Activated CD4-positive, alpha-beta T cell treated with anti-CD3 and anti-CD28 coated beads for 4 hours (primary cell): ENCODE results near the gene HS6ST3.
"Not testable (repeated sequence)": the region's sequence is repeated elsewhere in the genome, so short reads cannot be mapped to it uniquely, and the experiment has no call there.

Experiments used
- DNase-seq, 2 donors: peaks; one replicate each; pipeline ENCODE4 v3.0.0-alpha.2; 2020

Gene HS6ST3

GRCh38 chr13:96460609-96461008, 370.7 kb downstream of the HS6ST3 start:
- no peak for DNase-seq

- DNase-seq: no peak
Observed at GRCh38 chr13:96473526-96474180, 383.7 kb downstream of the HS6ST3 start.

DNA sequence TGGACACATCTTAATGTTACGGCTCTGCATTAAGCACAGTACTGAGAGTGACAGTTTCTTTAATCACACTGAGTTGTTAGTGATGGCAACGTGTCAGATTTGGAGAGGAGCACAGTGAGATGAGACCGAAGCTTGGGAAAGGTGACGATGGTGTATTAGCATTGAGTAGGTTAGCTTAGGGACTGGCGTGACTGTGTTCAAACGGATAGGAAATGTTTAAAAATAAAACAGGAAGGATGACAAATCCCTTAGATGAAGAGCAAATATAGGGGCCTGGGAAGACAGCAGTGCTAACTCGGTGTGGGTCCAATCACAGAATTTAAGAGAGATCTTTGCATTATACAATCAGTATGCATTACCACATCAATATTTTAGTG, 384.3 kb downstream of the HS6ST3 start:
- no peak for DNase-seq

DNA sequence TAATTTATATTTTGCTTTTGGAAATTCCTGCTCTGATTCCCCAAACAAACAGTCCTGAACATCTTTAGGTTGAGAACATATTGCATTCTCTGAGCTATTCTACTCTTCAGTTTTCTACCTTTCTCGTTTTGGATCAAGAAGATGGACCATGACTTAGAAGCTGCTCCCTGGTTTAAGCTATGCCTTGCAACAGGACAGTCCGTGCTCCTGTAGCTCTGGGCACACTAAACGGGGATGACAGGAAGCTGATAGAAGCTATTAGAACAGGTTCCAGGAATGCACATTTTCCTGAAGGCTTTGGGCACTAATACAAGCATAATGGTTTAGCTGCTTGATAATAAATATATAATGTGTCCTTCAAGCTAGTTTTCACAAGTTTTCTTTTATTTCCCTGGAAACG, 385.2 kb downstream of the HS6ST3 start:
- no peak for DNase-seq

DNA sequence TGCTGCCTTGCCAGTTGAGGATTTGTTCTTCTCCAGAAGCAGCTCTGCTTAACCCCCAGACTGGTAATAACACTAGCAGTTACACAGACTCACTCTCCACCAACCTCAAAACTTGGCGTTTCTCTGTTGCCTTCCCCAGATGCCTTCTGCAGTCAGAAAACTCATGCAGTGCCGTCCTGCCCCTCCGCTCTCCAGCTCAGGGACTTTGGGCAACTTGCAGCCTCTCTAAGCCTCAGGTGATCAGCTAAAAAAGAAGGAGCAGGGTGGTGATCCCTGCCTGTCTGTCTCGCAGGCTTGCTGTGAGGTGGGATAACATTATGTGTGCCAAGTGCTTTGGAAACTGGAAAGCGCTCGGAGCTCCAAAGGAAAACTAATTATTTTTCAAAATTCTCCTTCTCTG, 391.6 kb downstream of the HS6ST3 start:
- DNase-seq: no peak

GRCh38 chr13:96490496-96490989, 400.6 kb downstream of the HS6ST3 start:
- no peak for DNase-seq

GRCh38 chr13:96491103-96491502, 401.2 kb downstream of the HS6ST3 start:
- DNase-seq: no peak

DNA sequence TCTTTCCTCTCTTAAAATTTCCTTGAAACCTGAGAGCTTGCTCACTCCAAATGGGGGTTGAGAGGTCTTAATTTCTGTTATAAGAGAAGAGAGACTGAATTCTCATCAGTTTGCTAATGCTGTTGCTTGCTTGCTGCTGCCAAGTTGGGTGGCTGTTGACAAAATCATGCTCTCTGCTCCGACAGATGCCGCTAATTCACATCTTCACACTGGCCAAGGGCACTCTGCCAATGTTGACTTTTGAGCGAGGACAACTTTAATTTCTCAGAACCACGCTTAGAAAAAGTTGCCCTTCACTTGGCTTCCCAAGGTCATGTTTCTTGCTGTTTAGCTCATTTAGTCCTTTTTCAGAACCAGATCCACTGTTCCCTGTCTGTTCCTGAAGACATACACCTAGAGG, 402.9 kb downstream of the HS6ST3 start:
- DNase-seq: no peak

DNA sequence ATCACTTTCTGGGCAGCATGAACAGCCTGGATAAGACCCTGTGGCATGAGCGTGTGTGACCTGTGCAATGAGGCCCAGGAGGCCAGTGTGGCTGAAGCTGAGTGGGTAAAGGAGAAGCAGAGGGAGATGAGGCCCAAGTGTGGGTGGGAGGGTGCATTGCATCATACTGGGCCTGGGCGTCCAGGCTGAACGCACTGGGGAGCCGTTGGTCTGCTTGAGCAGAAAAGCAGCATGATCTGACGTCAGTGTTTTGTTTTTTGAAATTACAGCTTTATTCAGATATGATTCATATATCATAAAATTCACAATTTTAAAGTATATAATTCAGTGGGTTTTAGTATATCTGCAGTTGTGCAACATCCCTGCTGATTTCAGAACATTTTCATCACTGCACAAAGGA, 409.7 kb downstream of the HS6ST3 start:
- DNase-seq: no peak

GRCh38 chr13:96500953-96501352, 411.0 kb downstream of the HS6ST3 start:
- no peak for DNase-seq

GRCh38 chr13:96503481-96503880, 413.6 kb downstream of the HS6ST3 start:
- no peak for DNase-seq

DNA sequence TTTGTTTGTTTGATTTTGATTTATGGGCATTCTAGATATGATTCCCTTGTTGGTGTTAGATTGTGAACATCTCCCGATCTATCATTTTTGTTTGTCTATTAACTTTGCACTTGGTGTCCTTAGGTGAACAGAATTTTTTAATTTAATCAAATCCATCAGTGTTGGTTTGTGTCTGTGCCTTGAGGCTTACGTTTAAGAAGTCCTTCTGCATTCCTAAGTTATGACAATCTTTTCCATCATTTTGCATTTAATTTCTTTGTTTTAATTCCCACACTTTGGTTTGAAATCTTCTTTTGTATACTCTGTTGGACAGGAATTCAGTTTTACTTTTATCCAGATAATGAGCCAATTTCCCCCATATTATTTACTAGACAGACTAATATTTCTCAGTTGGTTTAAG, 421.7 kb downstream of the HS6ST3 start:
- DNase-seq: no peak

DNA sequence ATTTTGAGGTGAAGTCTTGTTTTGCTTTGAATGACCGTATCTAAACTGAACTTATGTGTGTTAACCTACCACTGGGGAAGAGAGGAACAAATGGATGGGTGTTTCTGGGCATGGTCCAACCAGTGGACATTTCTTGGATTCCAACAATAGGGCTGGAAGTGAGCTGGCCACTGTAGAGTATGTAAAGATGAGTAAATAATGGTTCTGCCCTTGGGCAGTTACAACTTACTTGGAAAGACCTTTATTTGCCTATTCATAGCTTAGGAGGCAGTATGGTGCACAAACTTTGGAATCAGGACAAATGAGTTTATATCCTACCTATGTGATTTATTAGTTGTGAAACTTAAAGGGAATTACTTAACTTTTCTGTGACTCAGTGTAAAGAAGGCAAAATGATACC, 429.5 kb downstream of the HS6ST3 start:
- no peak for DNase-seq

DNA sequence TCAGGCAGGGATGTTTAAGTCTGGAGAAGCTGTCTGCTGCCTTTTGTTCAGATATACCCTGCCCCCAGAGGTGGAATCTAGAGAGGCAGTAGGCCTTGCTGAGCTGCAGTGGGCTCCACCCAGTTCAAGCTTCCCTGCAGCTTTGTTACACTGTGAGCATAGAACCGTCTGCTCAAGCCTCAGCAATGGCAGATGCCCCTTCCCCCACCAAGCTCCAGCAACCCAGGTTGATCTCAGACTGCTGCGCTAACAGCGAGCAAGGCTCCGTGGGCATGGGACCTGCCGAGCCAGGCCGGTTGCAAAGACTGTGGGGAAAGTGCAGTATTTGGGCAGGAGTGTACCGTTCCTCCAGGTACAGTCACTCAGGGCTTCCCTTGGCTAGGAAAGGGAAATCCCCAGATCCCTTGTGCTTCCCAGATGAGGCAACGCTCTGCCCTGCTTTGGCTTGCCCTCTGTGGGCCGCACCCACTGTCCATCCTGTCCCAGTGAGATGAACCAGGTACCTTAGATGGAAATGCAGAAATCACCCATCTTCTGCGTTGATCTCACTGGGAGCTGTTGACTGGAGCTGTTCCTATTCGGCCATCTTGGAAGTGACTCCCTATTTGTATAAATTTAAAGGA, 434.6 kb downstream of the HS6ST3 start:
- not testable (repeated sequence) for DNase-seq

DNA sequence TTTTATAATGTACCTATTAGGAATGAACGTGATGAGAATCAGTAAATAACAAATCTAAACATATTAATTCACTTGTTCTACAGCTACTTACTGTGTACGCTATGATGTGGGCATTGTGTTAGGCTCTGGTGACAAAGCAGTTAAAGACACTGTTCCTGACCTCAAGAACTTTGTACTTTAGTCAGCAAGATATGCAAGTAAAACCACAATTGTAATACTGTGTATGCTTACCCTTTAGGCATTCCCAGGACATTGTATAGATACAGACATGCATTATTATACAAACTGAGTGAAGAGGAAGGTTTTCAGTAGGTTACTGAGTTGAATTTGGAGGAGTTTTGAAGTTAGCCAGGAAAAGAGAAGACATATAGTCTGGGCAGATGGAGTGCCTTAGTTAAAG, 435.8 kb downstream of the HS6ST3 start:
- DNase-seq: no peak

GRCh38 chr13:96527497-96527896, 437.6 kb downstream of the HS6ST3 start:
- DNase-seq: no peak

DNA sequence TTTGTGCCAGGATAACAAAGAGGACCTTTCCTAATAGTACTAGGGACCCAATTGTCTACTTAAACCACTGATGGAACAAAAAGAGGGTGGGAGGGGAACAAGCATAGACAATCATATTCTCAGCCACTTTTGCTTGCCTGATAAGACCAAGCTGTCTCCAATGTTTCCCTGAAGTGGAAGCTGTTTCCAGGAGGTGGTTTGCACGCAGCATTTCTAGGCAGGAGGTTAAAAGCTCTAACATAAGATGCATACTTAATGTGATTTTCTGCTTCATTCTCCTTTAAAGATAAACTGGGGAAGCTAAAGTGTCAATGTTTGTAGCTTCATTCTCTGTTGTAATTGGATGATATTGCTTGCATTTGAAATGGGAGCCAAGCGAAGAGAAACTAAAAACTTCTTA, 442.9 kb downstream of the HS6ST3 start:
- no peak for DNase-seq

- DNase-seq: no peak
Observed at GRCh38 chr13:96533408-96533807, 443.5 kb downstream of the HS6ST3 start.

DNA sequence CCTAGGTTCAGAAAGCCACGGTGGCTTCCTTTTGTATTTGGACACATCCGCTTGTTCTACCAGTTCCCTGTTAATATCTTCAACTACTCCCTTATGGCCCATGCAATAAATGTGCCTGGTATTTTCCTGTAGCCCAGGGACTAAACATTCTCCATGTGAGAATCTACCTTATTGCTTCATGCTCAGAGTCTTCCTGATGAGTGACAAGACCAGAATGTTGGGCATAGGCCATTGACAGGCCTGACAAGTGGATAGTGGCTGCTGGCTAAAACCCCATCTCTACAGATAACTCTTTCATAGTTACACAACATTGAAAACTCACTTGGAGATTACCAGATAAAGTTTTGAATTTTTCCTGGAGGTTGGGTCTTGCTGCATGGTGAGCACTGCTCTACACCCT, 449.9 kb downstream of the HS6ST3 start:
- DNase-seq: no peak

DNA sequence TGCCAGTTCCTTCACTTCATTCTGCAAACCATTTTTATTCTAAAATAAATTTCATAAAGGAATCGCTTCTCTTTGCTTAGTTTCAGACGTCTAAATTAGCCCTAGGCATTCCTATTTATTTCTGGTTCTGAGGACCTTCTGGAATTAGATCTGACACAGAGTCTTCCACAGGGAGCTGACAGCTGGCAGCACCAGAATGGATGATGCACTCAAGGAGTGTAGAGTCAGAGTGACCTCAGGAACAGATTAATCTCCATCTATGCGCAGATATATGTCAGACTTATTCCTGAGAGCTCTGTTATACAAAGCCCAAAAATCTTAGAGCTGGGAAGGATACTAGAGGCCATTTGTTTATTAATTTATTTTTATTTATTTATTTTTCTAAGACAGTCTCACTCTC, 450.8 kb downstream of the HS6ST3 start:
- no peak for DNase-seq

GRCh38 chr13:96542986-96543385, 453.1 kb downstream of the HS6ST3 start:
- no peak for DNase-seq

DNA sequence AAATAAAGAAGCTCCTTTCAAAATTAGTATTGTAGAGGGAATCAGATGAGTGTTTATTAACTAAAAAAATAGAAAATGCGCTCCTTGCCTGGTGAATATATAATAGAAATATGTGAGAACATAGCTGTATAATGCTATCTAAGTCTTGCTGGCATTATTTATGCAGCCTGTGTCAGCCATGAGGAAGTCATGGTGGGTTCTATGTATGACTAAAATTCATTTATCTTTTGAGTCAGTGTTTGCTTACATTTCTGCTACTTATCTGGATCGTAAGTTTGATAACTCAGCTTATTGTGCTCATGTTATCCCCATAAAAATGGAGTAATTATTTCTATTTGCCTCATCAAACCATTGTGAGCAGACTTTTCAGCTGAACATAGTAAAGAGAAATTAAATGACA, 455.1 kb downstream of the HS6ST3 start:
- DNase-seq: no peak

GRCh38 chr13:96546463-96546862, 456.6 kb downstream of the HS6ST3 start:
- DNase-seq: no peak

DNA sequence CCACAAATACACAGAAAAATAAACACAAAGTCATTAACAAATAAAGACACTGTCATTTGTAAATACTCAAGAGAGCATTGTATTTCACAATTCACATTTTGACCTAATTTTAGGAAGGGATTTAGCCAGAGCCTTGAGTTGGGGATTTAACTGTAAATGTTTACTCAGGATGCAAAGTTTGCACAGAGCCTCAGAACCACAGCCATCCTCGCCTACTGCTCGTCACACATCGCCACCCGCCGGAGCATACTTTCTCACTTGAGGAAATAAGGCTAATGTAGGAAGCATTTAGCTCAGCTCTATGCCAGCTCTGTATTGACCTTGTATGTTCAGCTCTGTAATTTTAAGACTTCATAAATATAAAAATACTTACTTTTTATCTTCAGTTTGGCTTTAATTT, 461.6 kb downstream of the HS6ST3 start:
- DNase-seq: no peak

- DNase-seq: no peak
Observed at GRCh38 chr13:96552559-96552958, 462.7 kb downstream of the HS6ST3 start.
